ENCODE measurements around the gene PRDM1. TPM values are rescaled to one million over a fixed set of nuclear protein-coding genes. Genes with fewer than 3 reads are reported as not detected.

PRDM1 gene
- total and polyA plus RNA-seq, 2 donors (not counting 1 experiment from before 2014, with no cell fraction given), result 6.9 to 9.6 TPM

- Histone ChIP-seq H3K9ac (ENCODE audit: low read length) (no peak overlapping the region), H2AFZ (ENCODE audit: insufficient read depth, low read depth, low read length, poor library complexity, severe bottlenecking) (no peak overlapping the region), H3K79me2 (ENCODE audit: control insufficient read depth, insufficient read depth, low read length) (no peaks in the 10 kb centered on the region), H3K36me3 (replicated peaks in 1 of 2; ENCODE audit: control extremely low read depth in 1 of 2, control insufficient read depth in 1 of 2, extremely low read depth in 1 of 2, insufficient read depth in 2 of 2, low read length in 1 of 2) (no peaks in the 10 kb centered on the region), H3K4me3 (ENCODE audit: control extremely low read depth in 1 of 5, extremely low read depth in 1 of 5, insufficient read depth in 1 of 5, low read depth in 2 of 5, low read length in 4 of 5) (no peak overlapping the region), H3K9me3 (ENCODE audit: control extremely low read depth in 1 of 3, control insufficient read depth in 2 of 3, insufficient read depth in 1 of 3, low read length in 2 of 3) (no peaks in the 10 kb centered on the region), H3K27me3 (replicated peaks in 1 of 4; ENCODE audit: control extremely low read depth in 1 of 4, control insufficient read depth in 3 of 4, insufficient read depth in 4 of 4, low read length in 3 of 4) (no peaks in the 10 kb centered on the region), H3K27ac (ENCODE audit: low read length in 2 of 2) (no peak overlapping the region), H4K20me1 (ENCODE audit: control insufficient read depth, insufficient read depth, low read length, poor library complexity, severe bottlenecking) (no peaks in the 10 kb centered on the region), H3K4me1 (ENCODE audit: control insufficient read depth in 2 of 2, insufficient read depth in 2 of 2, low read length in 2 of 2) (peaks cover 17 to 19% of the 10 kb centered on the region in 2 donors), H3K4me2 (replicated peaks; ENCODE audit: low read depth, low read length, poor library complexity, severe bottlenecking) (no peak overlapping the region)
- no peak for TF ChIP-seq EZH2 (IDR thresholded peaks at IDR 0.05; ENCODE audit: borderline replicate concordance, insufficient read depth, low read depth, low read length, poor library complexity, severe bottlenecking)
- no peak for TF ChIP-seq CTCF (IDR thresholded peaks at IDR 0.05)
- H3K27me3 Mint-ChIP-seq, result peaks cover 7% of the 10 kb centered on the region
- POLR2A ChIA-PET, result interaction anchor here (0.6 kb wide), 1 partner anchor 341 kb away, joined by 5 read pairs; no protein-coding TSS in a partner anchor
- peaks cover 17% of the 10 kb centered on the region for H3K4me1 Mint-ChIP-seq
- WGBS (ENCODE audit: insufficient coverage), result 100% methylated on average over 2 of the region's 3 CpGs
- no peak overlapping the region for H3K4me3 Mint-ChIP-seq
- H3K9me3 Mint-ChIP-seq (ENCODE audit: insufficient read depth), result no peaks in the 10 kb centered on the region
- intact Hi-C loops (cut with micrococcal nuclease), result loop anchor here (10.0 kb wide), 4 partner anchors 286 to 1034 kb away; partner anchors contain the start of gene BEND3
- CTCF ChIA-PET, result no interaction called here
- no peak overlapping the region for H3K27ac Mint-ChIP-seq
- DNase-seq (no peak), ATAC-seq (ENCODE audit: low read depth) (no peak)
Measured at GRCh38 chr6:106080763-106081095, 5.4 kb upstream of the PRDM1 start.

- ChIA-PET POLR2A (no interaction called here), CTCF (no interaction called here)
- Mint-ChIP-seq H3K4me3 (no peak overlapping the region), H3K27me3 (peaks cover 7% of the 10 kb centered on the region), H3K27ac (no peak overlapping the region), H3K4me1 (peaks cover 23% of the 10 kb centered on the region), H3K9me3 (ENCODE audit: insufficient read depth) (no peaks in the 10 kb centered on the region)
- ATAC-seq (ENCODE audit: low read depth) (no peak), DNase-seq (no peak)
- Histone ChIP-seq H4K20me1 (ENCODE audit: control insufficient read depth, insufficient read depth, low read length, poor library complexity, severe bottlenecking) (no peaks in the 10 kb centered on the region), H3K9ac (ENCODE audit: low read length) (no peak overlapping the region), H3K9me3 (ENCODE audit: control extremely low read depth in 1 of 3, control insufficient read depth in 2 of 3, insufficient read depth in 1 of 3, low read length in 2 of 3) (no peaks in the 10 kb centered on the region), H2AFZ (ENCODE audit: insufficient read depth, low read depth, low read length, poor library complexity, severe bottlenecking) (no peak overlapping the region), H3K79me2 (ENCODE audit: control insufficient read depth, insufficient read depth, low read length) (no peaks in the 10 kb centered on the region), H3K4me2 (replicated peaks; ENCODE audit: low read depth, low read length, poor library complexity, severe bottlenecking) (no peak overlapping the region), H3K27ac (ENCODE audit: low read length in 2 of 2) (no peak overlapping the region), H3K4me1 (ENCODE audit: control insufficient read depth in 2 of 2, insufficient read depth in 2 of 2, low read length in 2 of 2) (peaks cover 23% of the 10 kb centered on the region in 2 donors), H3K36me3 (replicated peaks in 1 of 2; ENCODE audit: control extremely low read depth in 1 of 2, control insufficient read depth in 1 of 2, extremely low read depth in 1 of 2, insufficient read depth in 2 of 2, low read length in 1 of 2) (no peaks in the 10 kb centered on the region), H3K4me3 (ENCODE audit: control extremely low read depth in 1 of 5, extremely low read depth in 1 of 5, insufficient read depth in 1 of 5, low read depth in 2 of 5, low read length in 4 of 5) (no peak overlapping the region), H3K27me3 (replicated peaks in 1 of 4; ENCODE audit: control extremely low read depth in 1 of 4, control insufficient read depth in 3 of 4, insufficient read depth in 4 of 4, low read length in 3 of 4) (no peaks in the 10 kb centered on the region)
- intact Hi-C loops (cut with micrococcal nuclease), result loop anchor here (10.0 kb wide), 4 partner anchors 287 to 1033 kb away; partner anchors contain the start of gene BEND3
- 90% methylated on average over 2 of the region's 4 CpGs for WGBS (ENCODE audit: insufficient coverage)
- TF ChIP-seq CTCF (IDR thresholded peaks at IDR 0.05), result no peak
- TF ChIP-seq EZH2 (IDR thresholded peaks at IDR 0.05; ENCODE audit: borderline replicate concordance, insufficient read depth, low read depth, low read length, poor library complexity, severe bottlenecking), result no peak
Measured at GRCh38 chr6:106081715-106082114, 4.4 kb upstream of the PRDM1 start.
